GM18519 (cell line): ENCODE data around the gene MRGPRX3.
"Not testable (repeated sequence)": the region's sequence is repeated elsewhere in the genome, so short reads cannot be mapped to it uniquely, and the experiment has no call there.

Experiments used
- ATAC-seq: cut with Tn5 transposase; IDR thresholded peaks from one replicate; pipeline ENCODE4 v1.9.1; 2021; ENCODE audit warnings: mild to moderate bottlenecking, moderate library complexity; ENCODE audit not compliant: unreplicated experiment, low FRiP score

The MRGPRX3 gene

DNA sequence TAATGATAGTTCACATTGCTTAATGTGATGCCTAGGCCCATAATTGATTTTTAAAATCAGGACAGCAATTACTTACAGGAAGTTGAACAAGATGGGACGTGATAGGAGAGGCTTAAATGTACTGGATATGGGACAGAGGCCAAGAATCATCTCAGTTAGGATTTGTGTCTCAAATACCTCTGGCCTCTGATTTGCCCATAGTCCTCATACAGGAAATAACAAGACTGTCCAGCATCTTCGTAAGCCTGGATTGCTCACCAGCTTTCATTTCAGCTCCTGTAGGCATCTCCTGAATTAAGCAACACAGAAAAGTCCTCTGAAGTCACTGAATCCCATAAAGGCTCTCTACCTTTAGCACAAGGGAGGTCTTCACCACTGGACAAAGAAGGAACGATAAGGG, at the start of gene MRGPRX3:
MRGPRX3 (plus strand) TSS at position 231 of the 400 bp plus-strand sequence. CDS start 4,632 bp downstream, outside the sequence.
- no peak for ATAC-seq

GRCh38 chr11:18088366-18088765, 44.0 kb upstream of the MRGPRX3 start:
- no peak for ATAC-seq

DNA sequence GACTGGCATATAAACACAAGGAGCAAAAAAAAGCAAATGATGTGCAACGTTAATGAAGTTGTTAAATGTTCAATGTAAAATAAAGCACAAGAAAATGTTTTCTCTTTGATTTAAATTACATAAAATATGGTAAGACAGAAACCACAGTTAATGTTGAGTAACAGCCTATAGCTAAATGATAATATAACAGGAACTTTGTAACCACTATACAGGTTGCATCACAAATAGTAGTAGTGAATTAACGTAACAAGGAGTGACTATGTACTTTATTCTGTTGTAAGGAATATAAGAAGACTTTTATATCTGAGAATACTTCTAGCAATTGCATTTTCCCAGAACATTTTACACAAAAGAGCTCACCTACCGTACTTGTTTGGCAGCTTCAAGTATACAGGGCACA, 43.4 kb upstream of the MRGPRX3 start:
- ATAC-seq = no peak

DNA sequence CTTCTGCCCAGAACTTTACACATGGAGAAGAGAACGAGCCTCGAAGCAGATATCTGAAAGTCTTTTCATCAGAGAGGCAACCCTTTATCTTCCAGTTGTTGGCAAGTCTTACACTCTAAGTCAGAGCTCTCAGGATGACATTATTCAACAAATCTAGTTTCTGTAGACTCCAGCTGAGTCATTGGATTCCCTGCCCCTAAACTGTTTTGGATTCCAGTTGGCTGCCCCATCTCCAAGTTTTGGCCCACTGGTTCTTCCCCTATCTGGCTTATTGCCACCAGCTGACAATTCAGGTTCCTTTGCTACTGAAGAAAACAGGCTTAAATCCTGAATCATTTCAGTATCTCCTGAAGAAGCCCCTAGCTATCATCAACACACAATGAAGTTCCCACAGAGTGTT, 40.6 kb upstream of the MRGPRX3 start:
- no peak for ATAC-seq

DNA sequence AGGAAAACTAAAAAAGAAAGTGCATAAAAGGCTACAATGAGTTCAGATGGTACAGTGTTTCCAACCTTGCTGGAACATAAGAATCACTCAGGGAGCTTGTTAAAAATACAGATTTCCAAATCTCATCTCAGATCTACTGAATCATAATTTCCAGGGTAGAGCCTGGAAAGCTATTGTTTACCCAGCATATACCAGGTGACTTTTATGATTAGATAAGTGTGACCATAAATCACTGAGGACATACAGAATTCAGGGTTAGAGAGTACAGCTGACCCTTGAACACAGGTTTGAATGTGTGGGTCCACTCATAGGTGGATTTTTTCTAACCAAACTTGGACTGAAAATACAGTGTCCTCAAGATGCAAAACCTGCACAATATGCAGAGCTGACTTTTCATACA, 38.4 kb upstream of the MRGPRX3 start:
- ATAC-seq = no peak

DNA sequence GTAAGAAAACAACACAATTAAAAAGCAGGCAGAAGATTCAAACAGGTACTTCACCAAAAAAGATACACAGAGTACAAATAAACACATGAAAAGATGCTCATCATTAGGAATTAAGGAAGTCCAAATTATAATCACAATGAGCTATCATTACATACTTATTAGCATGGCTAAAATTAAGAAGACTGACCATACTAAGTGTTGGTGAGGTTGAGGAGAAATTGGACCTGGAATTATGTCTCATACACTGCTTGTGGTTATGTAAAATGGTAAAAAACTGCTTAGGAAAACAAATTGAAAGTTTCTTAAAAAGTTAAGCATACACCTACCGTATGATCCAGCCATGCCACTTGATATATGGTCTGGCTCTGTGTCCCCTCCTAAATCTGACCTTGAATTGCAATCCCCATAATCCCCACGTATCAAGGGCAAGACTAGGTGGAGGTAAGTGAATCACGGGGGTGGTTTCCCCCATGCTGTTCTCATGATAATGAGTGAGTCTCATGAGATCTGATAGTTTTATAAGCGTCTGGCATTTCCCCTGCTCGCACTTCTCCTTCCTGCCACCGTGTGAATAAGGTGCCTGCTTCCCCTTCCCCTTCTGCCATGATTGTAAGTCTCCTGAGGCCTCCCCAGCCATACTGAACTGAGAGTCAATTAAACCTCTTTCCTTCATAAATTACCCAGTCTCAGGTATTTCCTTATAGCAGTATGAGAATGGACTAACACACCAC, 31.3 kb upstream of the MRGPRX3 start:
- ATAC-seq = no peak

DNA sequence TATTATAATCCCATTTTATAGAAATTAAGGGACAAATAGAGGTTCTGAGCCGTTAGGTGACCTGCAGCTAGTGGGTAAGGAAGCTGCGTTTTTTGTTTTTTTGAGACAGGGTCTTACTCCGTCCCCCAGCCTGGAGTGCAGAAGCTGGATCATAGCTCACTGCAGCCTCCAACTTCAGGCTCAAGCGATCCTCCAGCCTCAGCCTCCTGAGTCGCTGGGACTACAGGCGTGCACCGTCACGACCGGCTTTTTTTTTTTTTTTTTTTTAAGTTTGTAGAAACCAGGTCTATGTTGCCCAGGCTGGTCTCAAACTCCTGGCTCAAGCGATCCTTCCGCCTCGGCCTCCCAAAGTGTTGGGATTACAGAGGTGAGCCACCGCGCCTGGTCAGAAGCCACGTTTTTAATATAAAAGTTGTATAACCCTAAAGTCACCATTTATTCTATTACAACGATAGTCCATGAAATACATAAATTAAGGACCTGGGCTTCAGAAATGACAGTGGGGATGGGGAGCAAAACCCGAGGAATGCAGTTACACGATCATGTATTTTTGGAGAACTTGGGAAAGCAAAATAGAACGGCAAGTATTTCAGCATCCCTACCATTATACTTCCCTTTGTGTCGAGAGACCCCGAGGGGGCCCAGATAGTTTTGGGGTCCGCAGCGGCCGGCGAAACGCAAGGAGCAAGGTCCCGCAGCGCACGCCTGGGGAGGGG, 27.1 kb upstream of the MRGPRX3 start:
- ATAC-seq = no peak

GRCh38 chr11:18105802-18106574, 26.4 kb upstream of the MRGPRX3 start, which contains the start of gene SAAL1:
Gene SAAL1 (minus strand): TSS chr11:18106082. CDS start chr11:18106041, 41 bp downstream.
- peak; percentile 83 for ATAC-seq

- ATAC-seq = no peak
Measured at GRCh38 chr11:18106688-18107087, 25.7 kb upstream of the MRGPRX3 start.

DNA sequence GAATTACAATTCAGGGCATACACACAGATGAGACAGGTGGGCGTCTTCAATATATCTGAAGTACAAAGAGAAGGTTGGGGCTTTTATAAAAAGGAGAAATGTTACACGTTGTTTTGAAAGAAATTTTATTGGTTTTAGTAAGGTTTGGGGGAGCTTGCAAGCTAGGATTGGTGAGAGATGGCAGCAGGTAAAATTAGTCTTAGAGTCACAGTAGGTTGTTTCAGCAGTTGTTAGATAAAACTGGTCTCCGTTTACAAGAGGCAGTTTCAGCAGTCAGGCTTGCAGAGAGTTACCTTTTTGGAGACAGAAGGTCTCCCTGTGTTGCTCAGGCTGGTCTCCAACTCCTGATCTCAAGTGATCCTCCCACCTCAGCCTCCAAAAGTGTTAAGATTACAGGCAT, 24.1 kb upstream of the MRGPRX3 start:
- no peak for ATAC-seq

DNA sequence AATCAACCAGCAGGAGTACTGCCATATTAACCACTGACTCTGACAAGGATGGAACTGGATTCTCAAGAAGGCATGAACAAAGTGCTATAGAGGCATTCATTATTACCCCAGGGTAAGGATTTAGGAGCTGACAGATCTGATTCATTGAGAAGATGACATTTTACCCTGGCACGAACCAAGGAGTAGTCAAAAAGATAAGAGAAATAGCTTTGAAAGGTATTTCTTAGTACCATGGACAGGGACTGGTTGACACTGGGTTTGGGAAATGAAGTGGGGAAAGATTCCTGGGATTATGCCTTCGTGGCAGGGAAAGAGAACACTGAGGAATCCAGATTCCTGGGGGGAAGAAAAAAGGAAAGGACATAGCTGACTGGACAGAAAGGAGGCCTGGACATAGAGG, 21.4 kb upstream of the MRGPRX3 start:
- no peak for ATAC-seq

DNA sequence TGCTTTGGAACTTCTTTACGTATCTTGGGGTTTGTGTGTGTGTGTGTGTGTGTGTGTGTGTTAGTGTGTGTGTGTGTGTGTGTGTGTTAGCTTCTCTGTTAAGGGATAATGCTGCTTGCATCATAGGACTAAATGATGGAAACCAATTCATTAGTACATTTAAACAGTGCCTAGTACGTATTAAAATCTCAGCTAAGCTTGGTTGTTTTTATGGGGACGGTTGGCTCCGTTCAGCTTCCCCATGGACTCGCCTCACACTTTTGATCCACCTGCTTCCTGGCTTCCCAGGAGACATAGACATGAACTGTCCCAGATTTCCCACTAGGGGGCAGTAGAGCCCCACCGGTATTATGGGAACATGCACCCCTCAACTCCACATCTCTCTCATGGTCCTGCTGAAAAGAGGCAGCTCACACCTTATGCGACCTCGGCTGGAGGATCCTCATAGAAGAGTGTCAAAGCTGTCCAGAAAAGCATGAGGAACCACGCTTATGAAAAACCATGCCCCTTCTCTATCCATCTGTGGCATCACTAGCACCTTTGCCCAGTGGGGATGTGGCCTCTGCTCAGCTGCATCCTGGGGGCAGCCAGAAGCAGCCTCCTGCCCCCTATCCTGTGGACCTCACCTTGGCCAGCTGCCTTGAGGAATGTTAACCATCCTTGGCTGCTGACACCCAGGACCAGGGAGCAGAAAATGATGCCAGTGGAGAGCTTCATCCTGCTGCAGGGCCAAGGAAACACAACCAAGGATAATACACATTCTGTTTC, 16.8 kb upstream of the MRGPRX3 start:
- peak; percentile 77 for ATAC-seq

DNA sequence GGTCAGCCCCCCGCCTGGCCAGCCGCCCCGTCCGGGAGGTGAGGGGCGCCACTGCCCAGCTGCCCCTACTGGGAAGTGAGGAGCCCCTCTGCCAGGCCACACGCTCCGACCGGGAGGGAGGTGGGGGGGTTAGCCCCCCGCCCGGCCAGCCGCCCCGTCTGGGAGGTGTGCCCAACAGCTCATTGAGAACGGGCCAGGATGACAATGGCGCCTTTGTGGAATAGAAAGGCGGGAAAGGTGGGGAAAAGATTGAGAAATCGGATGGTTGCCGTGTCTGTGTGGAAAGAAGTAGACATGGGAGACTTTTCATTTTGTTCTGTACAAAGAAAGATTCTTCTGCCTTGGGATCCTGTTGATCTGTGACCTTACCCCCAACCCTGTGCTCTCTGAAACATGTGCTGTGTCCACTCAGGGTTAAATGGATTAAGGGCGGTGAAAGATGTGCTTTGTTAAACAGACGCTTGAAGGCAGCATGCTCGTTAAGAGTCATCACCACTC, 11.0 kb upstream of the MRGPRX3 start:
- not testable (repeated sequence) for ATAC-seq

DNA sequence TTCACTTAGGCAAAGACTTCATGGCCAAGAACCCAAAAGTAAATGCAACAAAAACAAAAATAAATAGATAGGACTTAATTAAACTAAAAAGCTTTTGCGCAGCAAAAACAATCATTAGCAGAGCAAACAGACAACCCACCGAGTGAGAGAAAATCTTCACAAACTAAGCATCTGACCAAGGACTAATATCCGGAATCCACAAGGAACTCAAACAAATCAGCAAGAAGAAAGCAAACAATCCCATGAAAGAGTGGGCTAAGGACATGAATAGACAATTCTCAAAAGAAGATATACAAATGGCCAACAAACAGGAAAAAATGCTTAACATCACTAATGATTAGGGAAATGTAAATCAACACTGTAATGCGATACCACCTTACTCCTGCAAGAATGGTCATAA, 1.3 kb upstream of the MRGPRX3 start:
- not testable (repeated sequence) for ATAC-seq

- no peak for ATAC-seq
Measured at GRCh38 chr11:18135308-18135707, 2.9 kb downstream of the MRGPRX3 start.

DNA sequence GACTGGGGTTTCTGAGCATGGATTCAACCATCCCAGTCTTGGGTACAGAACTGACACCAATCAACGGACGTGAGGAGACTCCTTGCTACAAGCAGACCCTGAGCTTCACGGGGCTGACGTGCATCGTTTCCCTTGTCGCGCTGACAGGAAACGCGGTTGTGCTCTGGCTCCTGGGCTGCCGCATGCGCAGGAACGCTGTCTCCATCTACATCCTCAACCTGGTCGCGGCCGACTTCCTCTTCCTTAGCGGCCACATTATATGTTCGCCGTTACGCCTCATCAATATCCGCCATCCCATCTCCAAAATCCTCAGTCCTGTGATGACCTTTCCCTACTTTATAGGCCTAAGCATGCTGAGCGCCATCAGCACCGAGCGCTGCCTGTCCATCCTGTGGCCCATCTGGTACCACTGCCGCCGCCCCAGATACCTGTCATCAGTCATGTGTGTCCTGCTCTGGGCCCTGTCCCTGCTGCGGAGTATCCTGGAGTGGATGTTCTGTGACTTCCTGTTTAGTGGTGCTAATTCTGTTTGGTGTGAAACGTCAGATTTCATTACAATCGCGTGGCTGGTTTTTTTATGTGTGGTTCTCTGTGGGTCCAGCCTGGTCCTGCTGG, 4.9 kb downstream of the MRGPRX3 start:
- ATAC-seq = no peak

DNA sequence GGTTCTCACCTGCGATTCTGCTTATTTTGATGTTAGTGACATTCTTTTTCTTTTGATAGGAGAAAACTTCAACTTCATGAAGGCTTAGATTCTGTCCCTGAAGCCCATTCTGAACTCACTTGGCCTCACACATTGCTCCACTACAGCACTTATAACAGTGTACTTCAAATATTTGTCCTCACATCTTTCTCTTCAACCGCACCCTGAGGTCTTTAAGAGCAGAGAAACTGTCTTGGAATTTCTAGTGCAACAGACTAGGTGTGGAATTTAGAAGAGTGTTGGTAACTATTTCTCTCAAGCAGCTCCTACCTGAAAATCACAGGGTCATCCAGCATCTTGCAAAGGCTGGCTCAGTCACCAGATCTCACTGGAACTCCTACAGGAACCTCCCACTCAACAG, 7.8 kb downstream of the MRGPRX3 start:
- ATAC-seq = no peak

GRCh38 chr11:18144243-18144642, 11.9 kb downstream of the MRGPRX3 start:
- ATAC-seq = no peak

DNA sequence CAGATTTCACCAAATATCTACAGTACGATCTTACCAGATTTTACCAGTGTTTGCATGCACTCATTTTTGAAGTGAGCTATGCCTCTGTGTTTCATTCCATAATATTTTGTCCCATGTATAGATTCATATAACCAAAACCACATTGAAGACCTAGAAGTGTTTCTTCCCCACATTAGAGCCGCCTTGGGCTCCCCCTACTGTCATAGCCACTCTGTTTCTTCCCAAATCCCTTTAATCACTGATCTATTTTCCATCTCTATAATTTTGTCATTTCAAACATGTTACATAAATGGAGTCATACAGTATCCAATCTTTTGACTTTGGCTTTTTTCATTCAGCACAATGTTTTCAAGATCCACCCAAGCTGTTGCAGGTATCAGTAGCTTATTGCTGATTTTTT, 12.7 kb downstream of the MRGPRX3 start:
- ATAC-seq = no peak

DNA sequence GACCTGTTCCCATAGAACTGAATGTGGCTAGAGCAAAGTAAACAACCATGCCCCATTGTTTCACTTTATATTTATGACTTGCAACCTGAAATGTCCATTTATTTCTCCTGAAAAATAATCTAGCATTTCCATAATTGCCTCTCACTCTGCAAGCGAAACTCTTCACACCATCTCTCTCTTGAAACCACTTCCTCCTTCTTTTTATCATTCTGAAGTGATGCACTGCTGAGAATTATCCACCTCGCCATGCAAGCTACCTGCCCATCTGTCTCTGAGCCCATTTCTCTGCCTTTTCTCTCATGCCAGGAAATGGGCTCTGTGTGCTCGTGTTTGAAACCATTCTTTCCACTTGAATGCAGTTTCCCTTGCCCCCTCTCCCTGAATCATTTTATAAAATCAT, 13.5 kb downstream of the MRGPRX3 start:
- ATAC-seq = no peak
